Measurements from ENCODE around the gene CCR9. TPM values are rescaled to one million over a fixed set of nuclear protein-coding genes. Genes with fewer than 3 reads are reported as not detected.

CCR9 gene
- total RNA-seq, 1 donor from 2014 or later = not detected

GRCh38 chr3:45887285-45887684 is 942 bp downstream of the CCR9 start:
- H3K4me1 Mint-ChIP-seq (ENCODE audit: low read depth, unreplicated experiment) = no peaks in the 10 kb centered on the region
- H3K27me3 Mint-ChIP-seq (ENCODE audit: unreplicated experiment) = no peaks in the 10 kb centered on the region
- no peak overlapping the region for H3K27ac Mint-ChIP-seq (ENCODE audit: unreplicated experiment)
- H3K9me3 Mint-ChIP-seq (ENCODE audit: unreplicated experiment) = peaks cover 2% of the 10 kb centered on the region
- no peak for DNase-seq
- TF ChIP-seq CTCF (IDR thresholded peaks at IDR 0.05; ENCODE audit: partially characterized antibody, unreplicated experiment) = no peak
- no peaks in the 10 kb centered on the region for H3K36me3 Mint-ChIP-seq (ENCODE audit: unreplicated experiment)
- no peak overlapping the region for H3K4me3 Mint-ChIP-seq (ENCODE audit: unreplicated experiment)

- TF ChIP-seq CTCF (IDR thresholded peaks at IDR 0.05; ENCODE audit: partially characterized antibody, unreplicated experiment) = no peak
- no peak for DNase-seq
- no peak overlapping the region for H3K4me3 Mint-ChIP-seq (ENCODE audit: unreplicated experiment)
- H3K27me3 Mint-ChIP-seq (ENCODE audit: unreplicated experiment) = no peaks in the 10 kb centered on the region
- H3K27ac Mint-ChIP-seq (ENCODE audit: unreplicated experiment) = no peak overlapping the region
- H3K9me3 Mint-ChIP-seq (ENCODE audit: unreplicated experiment) = peaks cover 2% of the 10 kb centered on the region
- no peaks in the 10 kb centered on the region for H3K4me1 Mint-ChIP-seq (ENCODE audit: low read depth, unreplicated experiment)
- no peaks in the 10 kb centered on the region for H3K36me3 Mint-ChIP-seq (ENCODE audit: unreplicated experiment)
Observed at GRCh38 chr3:45887759-45888511, 1.6 kb downstream of the CCR9 start.

GRCh38 chr3:45889337-45889736 is 3.0 kb downstream of the CCR9 start:
- no peaks in the 10 kb centered on the region for H3K4me1 Mint-ChIP-seq (ENCODE audit: low read depth, unreplicated experiment)
- no peak for TF ChIP-seq CTCF (IDR thresholded peaks at IDR 0.05; ENCODE audit: partially characterized antibody, unreplicated experiment)
- no peak overlapping the region for H3K27ac Mint-ChIP-seq (ENCODE audit: unreplicated experiment)
- H3K9me3 Mint-ChIP-seq (ENCODE audit: unreplicated experiment) = peaks cover 2% of the 10 kb centered on the region
- H3K36me3 Mint-ChIP-seq (ENCODE audit: unreplicated experiment) = no peaks in the 10 kb centered on the region
- DNase-seq = no peak
- H3K4me3 Mint-ChIP-seq (ENCODE audit: unreplicated experiment) = no peak overlapping the region
- no peaks in the 10 kb centered on the region for H3K27me3 Mint-ChIP-seq (ENCODE audit: unreplicated experiment)

GRCh38 chr3:45890405-45890804 is 4.1 kb downstream of the CCR9 start:
- Mint-ChIP-seq H3K27me3 (ENCODE audit: unreplicated experiment) (no peaks in the 10 kb centered on the region), H3K4me1 (ENCODE audit: low read depth, unreplicated experiment) (no peaks in the 10 kb centered on the region), H3K36me3 (ENCODE audit: unreplicated experiment) (no peaks in the 10 kb centered on the region), H3K9me3 (ENCODE audit: unreplicated experiment) (peaks cover 2% of the 10 kb centered on the region), H3K4me3 (ENCODE audit: unreplicated experiment) (no peak overlapping the region), H3K27ac (ENCODE audit: unreplicated experiment) (no peak overlapping the region)
- DNase-seq = no peak
- TF ChIP-seq CTCF (IDR thresholded peaks at IDR 0.05; ENCODE audit: partially characterized antibody, unreplicated experiment) = no peak

GRCh38 chr3:45892161-45892560 is 5.8 kb downstream of the CCR9 start:
- no peaks in the 10 kb centered on the region for H3K27me3 Mint-ChIP-seq (ENCODE audit: unreplicated experiment)
- H3K4me1 Mint-ChIP-seq (ENCODE audit: low read depth, unreplicated experiment) = no peaks in the 10 kb centered on the region
- no peak overlapping the region for H3K4me3 Mint-ChIP-seq (ENCODE audit: unreplicated experiment)
- H3K27ac Mint-ChIP-seq (ENCODE audit: unreplicated experiment) = no peak overlapping the region
- DNase-seq = no peak
- H3K36me3 Mint-ChIP-seq (ENCODE audit: unreplicated experiment) = no peaks in the 10 kb centered on the region
- peaks cover 2% of the 10 kb centered on the region for H3K9me3 Mint-ChIP-seq (ENCODE audit: unreplicated experiment)
- no peak for TF ChIP-seq CTCF (IDR thresholded peaks at IDR 0.05; ENCODE audit: partially characterized antibody, unreplicated experiment)

Measured in glutamatergic neuron (in vitro differentiated cells).